ENCODE measurements around the gene C20orf173.

Gene C20orf173, protein sequence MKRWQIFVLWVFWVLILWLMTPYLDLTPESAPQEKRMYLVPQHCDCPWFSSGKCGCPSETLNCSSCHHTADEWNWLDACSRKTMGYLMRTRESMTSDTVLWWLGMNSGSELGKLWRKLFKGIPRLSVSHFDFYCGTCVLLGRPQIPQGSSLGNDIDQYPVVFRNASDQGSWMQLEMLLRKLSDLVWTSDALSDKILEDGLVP

DNA sequence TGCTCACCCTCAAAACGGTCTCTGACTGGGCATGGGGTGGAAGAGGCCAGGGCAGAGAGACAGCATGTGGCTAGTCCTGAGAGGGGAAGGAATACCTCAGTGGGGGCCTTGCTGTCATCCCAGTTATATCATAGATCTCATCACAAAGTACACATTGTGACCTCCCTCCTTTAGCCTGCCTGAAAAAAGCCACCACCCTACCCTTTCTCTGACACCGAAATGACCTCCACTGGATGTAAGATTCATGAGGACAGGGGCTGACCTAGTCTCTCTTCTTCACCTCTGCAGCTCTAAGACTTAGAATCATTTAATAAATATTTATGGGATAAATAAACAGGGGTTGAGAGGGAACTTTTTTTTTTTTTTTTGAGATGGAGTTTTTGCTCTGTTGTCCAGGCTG lies at the start of gene C20orf173:
C20orf173 (minus strand) TSS at position 101 of the 400 bp plus-strand sequence. CDS start 279 bp downstream, outside the sequence.
- Mint-ChIP-seq H3K27me3 (no peaks in the 10 kb centered on the region), H3K9me3 (no peaks in the 10 kb centered on the region), H3K27ac (ENCODE audit: low read depth) (no peak within 1 kb of the TSS), H3K4me3 (no peak within 1 kb of the TSS), H3K4me1 (no peaks in the 10 kb centered on the region), H3K36me3 (ENCODE audit: insufficient read depth) (no peaks in the 10 kb centered on the region)
- ATAC-seq (replicated peaks; ENCODE audit: extremely low read depth, poor library complexity, severe bottlenecking) = no peak
- DNase-seq (ENCODE audit: low spot score in 2 of 2) = no peak

DNA sequence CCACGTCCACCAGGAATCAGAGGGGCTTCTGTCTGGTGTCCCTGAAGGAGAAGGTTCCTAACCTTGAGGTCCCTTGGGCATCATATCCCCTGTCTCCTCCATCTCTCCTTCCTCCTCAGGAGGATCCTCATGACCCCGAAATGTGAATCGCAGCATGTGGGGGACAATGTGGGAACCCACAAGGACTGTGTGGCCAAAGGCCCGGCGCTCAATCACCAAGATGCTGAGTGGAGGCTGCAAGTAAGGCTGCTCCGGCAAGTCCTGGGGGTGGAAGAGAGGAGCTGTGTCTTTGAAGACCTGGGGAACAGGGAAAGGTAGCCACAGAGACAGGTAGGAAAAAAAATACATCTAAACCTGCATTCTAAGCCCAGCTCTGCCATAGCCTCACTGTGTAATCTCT lies 49.7 kb upstream of the C20orf173 start:
- peaks cover 9% of the 10 kb centered on the region for H3K27me3 Mint-ChIP-seq
- peaks cover 6% of the 10 kb centered on the region for H3K9me3 Mint-ChIP-seq
- no peaks in the 10 kb centered on the region for H3K36me3 Mint-ChIP-seq (ENCODE audit: insufficient read depth)
- H3K4me1 Mint-ChIP-seq = no peaks in the 10 kb centered on the region
- H3K4me3 Mint-ChIP-seq = no peak overlapping the region
- H3K27ac Mint-ChIP-seq (ENCODE audit: low read depth) = no peak overlapping the region
- DNase-seq (ENCODE audit: low spot score in 2 of 2) (no peak), ATAC-seq (replicated peaks; ENCODE audit: extremely low read depth, poor library complexity, severe bottlenecking) (no peak)

DNA sequence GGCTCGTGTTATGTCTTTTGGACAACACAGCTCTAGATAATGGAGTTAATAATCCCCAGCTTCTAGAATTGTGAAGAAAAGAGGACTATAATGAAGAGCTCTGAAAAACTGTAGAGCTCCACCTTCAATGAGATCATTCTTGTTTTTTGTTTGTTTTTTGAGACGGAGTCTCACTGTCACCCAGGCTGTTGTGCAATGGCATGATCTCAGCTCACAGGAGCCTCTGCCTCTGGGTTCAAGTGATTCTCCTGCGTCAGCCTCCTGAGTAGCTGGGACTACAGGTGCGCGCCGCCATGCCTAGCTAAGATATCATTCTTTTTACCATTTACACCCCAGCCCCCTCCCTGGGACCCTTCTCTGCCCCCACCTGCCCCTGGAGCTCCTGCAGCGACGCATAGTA lies 49.0 kb upstream of the C20orf173 start:
- ATAC-seq (replicated peaks; ENCODE audit: extremely low read depth, poor library complexity, severe bottlenecking) (no peak), DNase-seq (ENCODE audit: low spot score in 2 of 2) (no peak)
- H3K36me3 Mint-ChIP-seq (ENCODE audit: insufficient read depth) = no peaks in the 10 kb centered on the region
- peaks cover 6% of the 10 kb centered on the region for H3K9me3 Mint-ChIP-seq
- H3K27ac Mint-ChIP-seq (ENCODE audit: low read depth) = no peak overlapping the region
- no peaks in the 10 kb centered on the region for H3K4me1 Mint-ChIP-seq
- H3K27me3 Mint-ChIP-seq = peaks cover 9% of the 10 kb centered on the region
- no peak overlapping the region for H3K4me3 Mint-ChIP-seq

DNA sequence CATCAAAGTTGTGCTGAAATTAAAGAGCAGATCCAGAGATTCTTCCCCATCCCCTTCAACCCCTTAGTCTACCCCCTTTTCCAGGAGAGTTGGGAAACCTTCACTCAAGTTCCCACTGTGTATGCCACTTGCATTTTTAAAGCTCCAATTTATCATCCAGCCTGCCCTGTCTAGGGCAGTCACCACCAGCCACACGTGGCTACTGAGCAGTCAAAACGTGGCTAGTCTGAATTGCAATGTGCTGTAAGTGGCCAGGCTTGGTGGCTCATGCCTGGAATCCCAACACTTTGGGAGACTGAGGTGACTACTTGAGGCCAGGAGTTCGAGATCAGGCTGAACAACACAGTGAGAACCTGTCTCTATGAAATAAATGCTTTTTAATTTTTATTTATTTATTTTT lies 47.4 kb upstream of the C20orf173 start:
- no peaks in the 10 kb centered on the region for H3K4me1 Mint-ChIP-seq
- peaks cover 12% of the 10 kb centered on the region for H3K9me3 Mint-ChIP-seq
- no peak for DNase-seq (ENCODE audit: low spot score in 2 of 2)
- peaks cover 9% of the 10 kb centered on the region for H3K27me3 Mint-ChIP-seq
- H3K4me3 Mint-ChIP-seq = no peak overlapping the region
- peaks cover 2% of the 10 kb centered on the region for H3K36me3 Mint-ChIP-seq (ENCODE audit: insufficient read depth)
- no peak for ATAC-seq (replicated peaks; ENCODE audit: extremely low read depth, poor library complexity, severe bottlenecking)
- no peak overlapping the region for H3K27ac Mint-ChIP-seq (ENCODE audit: low read depth)

DNA sequence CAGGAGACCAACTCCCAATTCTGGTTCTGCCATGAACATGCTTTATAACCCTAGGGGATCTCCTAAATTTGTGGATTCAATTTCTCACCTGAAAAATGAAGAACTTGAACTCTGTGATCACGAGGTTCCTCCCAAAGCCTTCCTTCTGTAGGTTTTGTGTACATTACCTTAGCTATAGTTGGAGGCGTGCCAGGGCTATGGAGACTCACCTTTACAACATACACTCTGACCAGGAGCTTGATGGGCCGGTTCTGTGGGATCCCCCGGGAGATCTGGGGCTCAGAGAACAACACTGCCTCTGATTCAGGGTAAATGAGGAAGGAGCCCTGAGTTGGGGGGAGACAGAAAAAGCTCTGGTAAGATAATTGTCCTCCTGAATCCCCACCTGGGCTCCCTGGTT lies 46.5 kb upstream of the C20orf173 start:
- Mint-ChIP-seq H3K9me3 (peaks cover 6% of the 10 kb centered on the region), H3K4me1 (no peaks in the 10 kb centered on the region), H3K36me3 (ENCODE audit: insufficient read depth) (peaks cover 2% of the 10 kb centered on the region), H3K27ac (ENCODE audit: low read depth) (no peak overlapping the region), H3K27me3 (peaks cover 9% of the 10 kb centered on the region), H3K4me3 (no peak overlapping the region)
- ATAC-seq (replicated peaks; ENCODE audit: extremely low read depth, poor library complexity, severe bottlenecking) (no peak), DNase-seq (ENCODE audit: low spot score in 2 of 2) (no peak)

DNA sequence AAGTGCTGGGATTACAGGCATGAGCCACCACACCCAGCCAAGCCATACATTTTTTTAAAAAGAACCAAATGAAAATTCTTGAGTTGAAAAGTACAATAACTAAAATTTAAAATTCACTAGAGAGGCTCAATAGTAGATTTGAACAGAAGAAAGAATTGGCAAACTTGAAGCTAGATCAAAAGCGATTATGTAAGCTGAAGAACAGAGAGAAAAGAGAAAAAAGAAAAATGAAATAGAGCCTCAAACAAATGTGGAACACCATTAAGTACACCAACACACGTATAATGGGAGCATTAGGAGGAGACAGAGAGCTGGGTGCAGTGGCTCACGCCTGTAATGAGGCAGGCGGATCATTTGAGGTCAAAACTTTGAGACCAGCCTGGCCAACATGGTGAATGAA lies 43.4 kb upstream of the C20orf173 start:
- H3K9me3 Mint-ChIP-seq = peaks cover 6% of the 10 kb centered on the region
- H3K4me1 Mint-ChIP-seq = no peaks in the 10 kb centered on the region
- peaks cover 8% of the 10 kb centered on the region for H3K27me3 Mint-ChIP-seq
- no peak overlapping the region for H3K27ac Mint-ChIP-seq (ENCODE audit: low read depth)
- H3K4me3 Mint-ChIP-seq = no peak overlapping the region
- ATAC-seq (replicated peaks; ENCODE audit: extremely low read depth, poor library complexity, severe bottlenecking) (no peak), DNase-seq (ENCODE audit: low spot score in 2 of 2) (no peak)
- peaks cover 2% of the 10 kb centered on the region for H3K36me3 Mint-ChIP-seq (ENCODE audit: insufficient read depth)

DNA sequence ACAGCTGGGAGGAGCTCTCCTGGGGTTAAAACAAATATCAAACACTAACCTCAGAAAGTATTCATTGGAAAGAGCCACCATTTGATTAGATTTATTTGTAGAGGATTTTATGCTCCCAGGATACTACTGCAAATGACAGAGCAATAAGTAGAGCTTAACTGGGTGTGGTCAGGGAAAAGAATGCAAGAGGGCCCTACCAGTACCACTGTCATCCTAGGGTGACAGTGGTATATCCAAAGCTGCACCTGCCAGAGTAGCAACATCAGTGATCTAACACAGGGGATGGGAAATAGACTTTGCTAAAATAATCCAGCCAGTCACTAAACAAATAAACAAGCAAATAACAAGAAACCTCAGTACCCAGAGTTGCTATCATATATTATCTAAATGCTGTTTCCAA lies 42.1 kb upstream of the C20orf173 start:
- Mint-ChIP-seq H3K4me1 (no peaks in the 10 kb centered on the region), H3K36me3 (ENCODE audit: insufficient read depth) (peaks cover 2% of the 10 kb centered on the region), H3K4me3 (no peak overlapping the region), H3K9me3 (peaks cover 6% of the 10 kb centered on the region), H3K27ac (ENCODE audit: low read depth) (no peak overlapping the region), H3K27me3 (peaks cover 18% of the 10 kb centered on the region)
- ATAC-seq (replicated peaks; ENCODE audit: extremely low read depth, poor library complexity, severe bottlenecking) (no peak), DNase-seq (ENCODE audit: low spot score in 2 of 2) (no peak)

DNA sequence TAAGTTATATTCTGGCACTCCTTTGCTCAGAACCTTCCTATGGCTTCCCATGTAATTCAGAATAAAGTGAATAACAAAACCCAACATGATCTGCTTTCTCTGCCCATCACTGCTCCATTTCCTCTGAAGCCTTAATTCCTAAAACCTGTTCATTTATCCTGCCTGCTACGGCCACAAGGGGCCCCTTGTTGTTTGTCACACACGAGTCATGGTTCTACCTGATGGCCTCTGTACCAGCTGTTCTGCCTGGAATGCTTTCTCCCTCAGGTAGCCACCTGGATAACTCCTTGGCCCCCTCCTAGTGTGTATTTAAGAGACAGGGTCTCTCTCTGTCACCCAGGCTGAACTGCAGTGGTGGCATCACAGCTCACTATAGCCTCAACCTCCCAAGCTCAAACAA lies 39.2 kb upstream of the C20orf173 start:
- ATAC-seq (replicated peaks; ENCODE audit: extremely low read depth, poor library complexity, severe bottlenecking) (peak; percentile 24), DNase-seq (ENCODE audit: low spot score in 2 of 2) (no peak)
- H3K4me3 Mint-ChIP-seq = no peak overlapping the region
- peaks cover 25% of the 10 kb centered on the region for H3K27me3 Mint-ChIP-seq
- H3K36me3 Mint-ChIP-seq (ENCODE audit: insufficient read depth) = peaks cover 2% of the 10 kb centered on the region
- H3K27ac Mint-ChIP-seq (ENCODE audit: low read depth) = no peak overlapping the region
- H3K9me3 Mint-ChIP-seq = peaks cover 6% of the 10 kb centered on the region
- no peaks in the 10 kb centered on the region for H3K4me1 Mint-ChIP-seq

DNA sequence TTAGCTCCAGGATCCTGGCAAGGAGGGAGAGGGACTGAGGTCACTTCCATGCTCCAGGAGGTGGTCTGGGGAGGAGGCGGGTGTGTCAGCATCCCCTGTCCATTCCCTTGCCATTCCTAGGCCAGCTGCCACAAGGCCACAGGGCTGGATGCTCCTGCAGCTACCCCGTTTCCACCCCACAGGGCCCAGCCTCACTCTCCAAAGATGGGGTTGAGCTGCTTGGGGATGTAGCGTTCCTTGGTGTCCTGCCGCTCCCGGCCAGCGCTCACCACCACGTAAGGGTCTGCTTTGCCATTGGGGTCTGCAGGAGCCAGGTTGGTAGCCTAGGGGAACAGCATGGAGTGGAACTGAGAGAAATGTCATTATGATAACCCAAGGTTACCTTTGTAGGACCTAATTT lies 35.5 kb upstream of the C20orf173 start:
- no peaks in the 10 kb centered on the region for H3K36me3 Mint-ChIP-seq (ENCODE audit: insufficient read depth)
- ATAC-seq (replicated peaks; ENCODE audit: extremely low read depth, poor library complexity, severe bottlenecking) (no peak), DNase-seq (ENCODE audit: low spot score in 2 of 2) (no peak)
- no peak overlapping the region for H3K27ac Mint-ChIP-seq (ENCODE audit: low read depth)
- H3K9me3 Mint-ChIP-seq = no peaks in the 10 kb centered on the region
- H3K4me3 Mint-ChIP-seq = no peak overlapping the region
- H3K4me1 Mint-ChIP-seq = no peaks in the 10 kb centered on the region
- peaks cover 36% of the 10 kb centered on the region for H3K27me3 Mint-ChIP-seq

DNA sequence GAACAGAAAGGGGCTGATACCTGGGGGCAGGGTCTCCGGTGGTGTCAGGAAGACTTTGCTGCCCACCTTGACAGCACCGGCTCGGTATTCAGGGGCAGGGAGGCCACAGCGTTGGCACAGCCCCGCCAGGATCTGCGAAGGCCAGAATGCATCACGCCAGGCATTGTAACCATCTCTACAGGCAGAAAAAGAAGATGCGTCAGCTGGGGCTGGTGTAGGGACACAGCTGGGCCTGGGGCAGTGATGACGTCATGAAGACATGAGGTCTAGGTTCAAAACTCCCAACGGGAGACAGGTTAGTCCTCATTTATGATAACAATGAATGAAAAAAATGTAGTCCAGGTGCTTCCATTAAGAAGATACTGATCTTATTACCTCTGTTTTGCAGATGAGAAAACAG lies 34.4 kb upstream of the C20orf173 start:
- H3K27ac Mint-ChIP-seq (ENCODE audit: low read depth) = no peak overlapping the region
- ATAC-seq (replicated peaks; ENCODE audit: extremely low read depth, poor library complexity, severe bottlenecking) = no peak
- no peak overlapping the region for H3K4me3 Mint-ChIP-seq
- peaks cover 1% of the 10 kb centered on the region for H3K36me3 Mint-ChIP-seq (ENCODE audit: insufficient read depth)
- H3K9me3 Mint-ChIP-seq = no peaks in the 10 kb centered on the region
- H3K4me1 Mint-ChIP-seq = no peaks in the 10 kb centered on the region
- no peak for DNase-seq (ENCODE audit: low spot score in 2 of 2)
- peaks cover 33% of the 10 kb centered on the region for H3K27me3 Mint-ChIP-seq

DNA sequence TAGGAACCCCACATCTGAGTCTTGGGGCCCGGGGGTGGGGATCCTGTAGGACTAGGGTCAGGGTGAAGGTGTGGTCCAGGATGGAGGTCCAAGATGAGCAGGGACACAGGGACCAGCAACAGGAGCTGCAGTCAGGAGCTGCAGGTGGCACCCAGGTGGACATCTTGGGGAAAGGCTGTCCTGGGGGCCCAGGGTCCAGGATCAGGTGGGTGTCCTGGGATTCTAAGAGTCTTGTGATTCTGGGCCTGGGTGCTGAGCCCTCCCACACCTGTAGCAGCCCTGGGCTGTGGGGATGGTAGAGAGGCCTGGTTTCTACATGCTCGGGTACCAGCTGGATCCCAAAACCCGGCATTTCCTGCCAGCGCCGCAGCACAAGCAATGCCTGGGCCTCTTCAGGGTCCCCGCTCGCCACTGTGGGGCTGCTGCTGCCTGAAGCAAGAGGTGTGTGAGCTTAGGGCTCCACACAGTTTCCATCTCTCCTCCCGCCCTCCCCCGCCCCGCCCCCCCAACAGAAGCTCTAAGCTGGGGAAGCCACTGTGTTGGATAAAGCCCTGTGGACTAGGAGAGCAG lies 33.2 kb upstream of the C20orf173 start:
- Mint-ChIP-seq H3K27me3 (peaks cover 26% of the 10 kb centered on the region), H3K4me1 (no peaks in the 10 kb centered on the region), H3K9me3 (no peaks in the 10 kb centered on the region), H3K4me3 (no peak overlapping the region), H3K27ac (ENCODE audit: low read depth) (no peak overlapping the region), H3K36me3 (ENCODE audit: insufficient read depth) (peaks cover 2% of the 10 kb centered on the region)
- ATAC-seq (replicated peaks; ENCODE audit: extremely low read depth, poor library complexity, severe bottlenecking) = no peak
- DNase-seq (ENCODE audit: low spot score in 2 of 2) = no peak

DNA sequence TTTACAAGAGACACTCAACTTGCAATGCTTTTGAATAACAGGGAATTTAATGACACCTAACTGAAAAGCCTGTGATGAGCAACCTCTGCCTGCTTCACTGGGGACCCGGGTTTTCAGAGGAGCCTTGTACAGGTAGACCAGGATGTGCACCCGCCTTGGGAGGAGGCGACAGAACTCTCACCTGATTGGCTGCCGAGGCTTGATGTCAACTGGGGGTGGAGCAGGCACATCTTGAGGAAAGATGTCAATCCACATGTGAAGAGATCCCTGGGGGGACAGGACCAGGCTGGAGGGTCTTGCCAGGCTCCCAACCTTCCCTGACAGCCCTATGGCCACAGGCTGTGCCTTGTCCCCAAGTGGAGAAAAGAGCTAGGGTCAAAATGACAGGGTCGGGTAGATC lies 32.2 kb upstream of the C20orf173 start:
- ATAC-seq (replicated peaks; ENCODE audit: extremely low read depth, poor library complexity, severe bottlenecking) = no peak
- H3K36me3 Mint-ChIP-seq (ENCODE audit: insufficient read depth) = peaks cover 6% of the 10 kb centered on the region

DNA sequence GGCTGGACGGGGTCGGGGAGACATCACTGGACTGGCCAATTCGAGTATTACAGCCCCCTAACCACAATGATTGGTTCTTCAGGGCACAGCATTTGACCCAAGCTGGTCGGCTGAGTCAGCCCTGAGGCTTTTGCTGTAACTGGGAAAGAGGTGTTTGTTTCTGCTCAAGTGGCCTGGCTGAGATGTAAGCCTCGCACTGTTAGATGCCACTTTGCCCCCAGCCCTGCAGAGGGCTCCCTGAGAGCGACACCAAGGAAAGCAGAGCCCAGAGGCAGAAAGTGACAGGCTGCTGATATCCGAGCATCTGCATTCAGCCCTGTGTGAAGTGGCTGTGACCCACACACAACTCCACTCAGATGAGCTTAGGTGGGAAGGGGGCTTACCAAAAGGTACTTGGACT lies 31.8 kb upstream of the C20orf173 start:
- ATAC-seq (replicated peaks; ENCODE audit: extremely low read depth, poor library complexity, severe bottlenecking) = no peak
- H3K4me1 Mint-ChIP-seq = no peaks in the 10 kb centered on the region
- no peak overlapping the region for H3K27ac Mint-ChIP-seq (ENCODE audit: low read depth)
- H3K4me3 Mint-ChIP-seq = no peak overlapping the region
- peaks cover 18% of the 10 kb centered on the region for H3K27me3 Mint-ChIP-seq
- no peak for DNase-seq (ENCODE audit: low spot score in 2 of 2)
- H3K36me3 Mint-ChIP-seq (ENCODE audit: insufficient read depth) = peaks cover 6% of the 10 kb centered on the region
- H3K9me3 Mint-ChIP-seq = no peaks in the 10 kb centered on the region

More for the DNA sequence above, 32.2 kb upstream of the C20orf173 start:
- Mint-ChIP-seq H3K27ac (ENCODE audit: low read depth) (no peak overlapping the region), H3K9me3 (no peaks in the 10 kb centered on the region), H3K4me3 (no peak overlapping the region), H3K27me3 (peaks cover 18% of the 10 kb centered on the region), H3K4me1 (no peaks in the 10 kb centered on the region)
- DNase-seq (ENCODE audit: low spot score in 2 of 2) = no peak
